Left lung (tissue), 10 donors: ENCODE measurements around the gene EBI3. TPM values are rescaled to one million over a fixed set of nuclear protein-coding genes. Genes with fewer than 3 reads are reported as not detected.
A peak's percentile ranks its signal among the peaks of the same experiment; 100 is the strongest.

Experiments
- ATAC-seq: fragments of 200-7000 bp; cut with Tn5 transposase; one replicate; pipeline ENCODE4 v1.9.1; 2020; ENCODE audit warnings: moderate library complexity
- DNase-seq, 4 donors: peaks; one replicate each; pipeline ENCODE4 v3.0.0-alpha.2; 2013 to 2020
- H3K27ac ChIP-seq, 2 donors: fragments of 200-600 bp; sonication (generic) in 1 of 2; one replicate each; pipeline versions ENCODE4 v1.5.0 to v1.8.0; 2020 to 2021
- H3K27me3 ChIP-seq, 2 donors: fragments of 200-600 bp; sonication (generic) in 1 of 2; one replicate each; pipeline versions ENCODE4 v1.5.0 to v1.8.0; 2020 to 2021
- H3K36me3 ChIP-seq, 2 donors: fragments of 200-600 bp; sonication (generic) in 1 of 2; one replicate each; pipeline versions ENCODE4 v1.5.0 to v1.8.0; 2020 to 2021
- H3K4me1 ChIP-seq, 2 donors: fragments of 200-600 bp; one replicate each; pipeline ENCODE4 v1.8.0; 2021
- H3K4me3 ChIP-seq, 2 donors: fragments of 200-600 bp; sonication (generic) in 1 of 2; one replicate each; pipeline versions ENCODE4 v1.5.0 to v1.8.0; 2020 to 2021; ENCODE audit warnings: mild to moderate bottlenecking in 1 of 2
- H3K9me3 ChIP-seq, 2 donors: fragments of 200-600 bp; sonication (generic) in 1 of 2; one replicate each; pipeline versions ENCODE4 v1.5.0 to v1.8.0; 2020 to 2021
- CTCF ChIP-seq, 2 donors: fragments of 200-600 bp; sonication (generic) in 1 of 2; IDR thresholded peaks; one replicate each; pipeline versions ENCODE4 v1.5.0 to v1.8.0; 2021; ENCODE audit warnings: antibody characterized with exemption in 2 of 2
- intact Hi-C, 2 donors: fragments of 100-400 bp; cut with DNase I; formaldehyde crosslinking; loops; one replicate each; pipeline versions ENCODE4 v1.11.2 to v1.14.2; 2022
- polyA plus RNA-seq, 6 donors: library from polyadenylated mRNA; unstranded; fragments of 120-200 nt; gene quantifications; one replicate each; pipeline ENCODE4 v1.2.1, GENCODE V29; 2013; ENCODE audit not compliant: insufficient read length in 6 of 6
- total RNA-seq, 2 donors: library from RNA; stranded (reverse); fragmentation: NEBNext Ultra II Directional; extraction: Animal tissue kit (Norgen Biotek cat#: 25700); gene quantifications; one replicate each; pipeline ENCODE4 v1.2.1, GENCODE V29; 2021
- donor health status: DM: no; HTN: yes; CAD: no.
- donor health status: DM: no; HTN: no; CAD: no.

EBI3 gene
- total and polyA plus RNA-seq, 8 donors: 0.39 to 6.0 (median 0.64) TPM

- H3K9me3 ChIP-seq: peaks cover 0 to 5% of the 10 kb centered on the region in 2 donors
- peaks cover 0 to 100% of the 10 kb centered on the region in 2 donors for H3K36me3 ChIP-seq
- H3K4me1 ChIP-seq: no peaks in the 10 kb centered on the region
- no peak for ATAC-seq
- no peak for DNase-seq
- no peak overlapping the region for H3K4me3 ChIP-seq
- no peaks in the 10 kb centered on the region for H3K27me3 ChIP-seq
- no peak overlapping the region for H3K27ac ChIP-seq
- TF ChIP-seq CTCF (IDR thresholded peaks at IDR 0.05): no peak
- intact Hi-C loops: no loop called here
Observed at GRCh38 chr19:4258181-4258580, 28.9 kb downstream of the EBI3 start.

- intact Hi-C loops: no loop called here
- Histone ChIP-seq H3K9me3 (peaks cover 0 to 5% of the 10 kb centered on the region in 2 donors), H3K27ac (no peak overlapping the region), H3K4me1 (no peaks in the 10 kb centered on the region), H3K4me3 (no peak overlapping the region), H3K27me3 (no peaks in the 10 kb centered on the region), H3K36me3 (peaks cover 0 to 100% of the 10 kb centered on the region in 2 donors)
- TF ChIP-seq CTCF (IDR thresholded peaks at IDR 0.05): no peak
- ATAC-seq (peak; percentile 29), DNase-seq (no peak)
Observed at GRCh38 chr19:4260613-4261191, 31.4 kb downstream of the EBI3 start.

GRCh38 chr19:4264812-4265211, 35.5 kb downstream of the EBI3 start:
- TF ChIP-seq CTCF (IDR thresholded peaks at IDR 0.05): no peak
- peaks cover 0 to 100% of the 10 kb centered on the region in 2 donors for H3K36me3 ChIP-seq
- no peak for ATAC-seq
- no peak for DNase-seq
- H3K27me3 ChIP-seq: no peaks in the 10 kb centered on the region
- no peaks in the 10 kb centered on the region for H3K9me3 ChIP-seq
- intact Hi-C loops: no loop called here
- H3K4me1 ChIP-seq: peaks cover 0 to 10% of the 10 kb centered on the region in 2 donors
- no peak overlapping the region for H3K27ac ChIP-seq
- H3K4me3 ChIP-seq: no peak overlapping the region

- intact Hi-C loops: no loop called here
- ATAC-seq (peak; percentile 17), DNase-seq (no peak)
- no peak for TF ChIP-seq CTCF (IDR thresholded peaks at IDR 0.05)
- Histone ChIP-seq H3K27me3 (no peaks in the 10 kb centered on the region), H3K27ac (no peak overlapping the region), H3K36me3 (peaks cover 0 to 100% of the 10 kb centered on the region in 2 donors), H3K4me3 (no peak overlapping the region), H3K4me1 (peaks cover 0 to 10% of the 10 kb centered on the region in 2 donors), H3K9me3 (no peaks in the 10 kb centered on the region)
Observed at GRCh38 chr19:4266253-4267000, 37.1 kb downstream of the EBI3 start.

GRCh38 chr19:4267101-4267900, 38.0 kb downstream of the EBI3 start:
- TF ChIP-seq CTCF (IDR thresholded peaks at IDR 0.05): peak; percentile 82 to 84
- peaks cover 0 to 10% of the 10 kb centered on the region in 2 donors for H3K4me1 ChIP-seq
- DNase-seq (peak in 3 of 4 donors; percentile 24 to 86 (median 45)), ATAC-seq (peak; percentile 79)
- no peak overlapping the region for H3K27ac ChIP-seq
- H3K4me3 ChIP-seq: no peak overlapping the region
- intact Hi-C loops: no loop called here
- H3K27me3 ChIP-seq: no peaks in the 10 kb centered on the region
- no peaks in the 10 kb centered on the region for H3K9me3 ChIP-seq
- peaks cover 0 to 100% of the 10 kb centered on the region in 2 donors for H3K36me3 ChIP-seq
